ENCODE results near the gene DIS3L2.

The DIS3L2 gene

GRCh38 chr2:231940795-231941194 lies 20.7 kb upstream of the DIS3L2 start:
- no peaks in the 10 kb centered on the region for H3K36me3 ChIP-seq (ENCODE audit: insufficient read depth, low read length)
- H3K27me3 ChIP-seq (ENCODE audit: insufficient read depth, low read length), result no peaks in the 10 kb centered on the region; the same call in 1 of the 2 replicates
- no peaks in the 10 kb centered on the region for H4K20me1 ChIP-seq (ENCODE audit: insufficient read depth, low read length)
- H3K4me3 ChIP-seq (ENCODE audit: low read depth, low read length, poor library complexity, severe bottlenecking), result no peak overlapping the region
- H3K4me2 ChIP-seq (ENCODE audit: low read length), result no peak overlapping the region
- no peaks in the 10 kb centered on the region for H3K4me1 ChIP-seq (ENCODE audit: insufficient read depth, low read length, severe bottlenecking)
- H3F3A ChIP-seq (ENCODE audit: insufficient read depth, low read length), result no peaks in the 10 kb centered on the region
- no peak overlapping the region for H2AFZ ChIP-seq (ENCODE audit: low read length)
- no peaks in the 10 kb centered on the region for H3K79me2 ChIP-seq (ENCODE audit: insufficient read depth, low read length)
- H3K27ac ChIP-seq (ENCODE audit: low read depth, low read length, poor library complexity, severe bottlenecking), result no peak overlapping the region
- TF ChIP-seq EZH2 (IDR thresholded peaks at IDR 0.05; ENCODE audit: borderline replicate concordance, low read length), result no peak
- TF ChIP-seq, protein P1, sequence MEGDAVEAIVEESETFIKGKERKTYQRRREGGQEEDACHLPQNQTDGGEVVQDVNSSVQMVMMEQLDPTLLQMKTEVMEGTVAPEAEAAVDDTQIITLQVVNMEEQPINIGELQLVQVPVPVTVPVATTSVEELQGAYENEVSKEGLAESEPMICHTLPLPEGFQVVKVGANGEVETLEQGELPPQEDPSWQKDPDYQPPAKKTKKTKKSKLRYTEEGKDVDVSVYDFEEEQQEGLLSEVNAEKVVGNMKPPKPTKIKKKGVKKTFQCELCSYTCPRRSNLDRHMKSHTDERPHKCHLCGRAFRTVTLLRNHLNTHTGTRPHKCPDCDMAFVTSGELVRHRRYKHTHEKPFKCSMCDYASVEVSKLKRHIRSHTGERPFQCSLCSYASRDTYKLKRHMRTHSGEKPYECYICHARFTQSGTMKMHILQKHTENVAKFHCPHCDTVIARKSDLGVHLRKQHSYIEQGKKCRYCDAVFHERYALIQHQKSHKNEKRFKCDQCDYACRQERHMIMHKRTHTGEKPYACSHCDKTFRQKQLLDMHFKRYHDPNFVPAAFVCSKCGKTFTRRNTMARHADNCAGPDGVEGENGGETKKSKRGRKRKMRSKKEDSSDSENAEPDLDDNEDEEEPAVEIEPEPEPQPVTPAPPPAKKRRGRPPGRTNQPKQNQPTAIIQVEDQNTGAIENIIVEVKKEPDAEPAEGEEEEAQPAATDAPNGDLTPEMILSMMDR (IDR thresholded peaks at IDR 0.05; ENCODE audit: low read length), result no peak
- no peaks in the 10 kb centered on the region for H3K9me2 ChIP-seq (ENCODE audit: low read depth, low read length)
- H3K9ac ChIP-seq (ENCODE audit: low read length), result no peak overlapping the region
- no peaks in the 10 kb centered on the region for H3K9me3 ChIP-seq (ENCODE audit: low read length)

DNA sequence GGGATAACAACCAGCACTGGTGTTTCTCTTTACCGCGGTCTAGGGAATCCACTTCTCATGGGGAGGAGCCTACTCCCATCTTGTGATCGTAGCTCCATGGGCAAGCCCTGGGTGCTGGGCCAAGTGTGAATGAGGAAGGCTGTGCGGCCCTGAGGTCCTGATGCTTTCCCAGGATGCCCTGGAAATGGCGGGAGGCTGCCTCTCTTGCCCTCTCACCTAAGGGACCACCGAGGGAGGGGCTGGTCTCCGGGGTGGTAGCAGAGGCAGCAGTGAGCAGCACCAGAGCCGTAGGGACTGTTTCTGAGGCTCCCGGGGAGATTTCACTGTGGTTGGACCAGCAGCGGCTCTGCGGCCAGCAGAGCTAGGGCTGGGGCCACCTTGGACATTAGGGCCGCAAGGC lies 19.8 kb upstream of the DIS3L2 start:
- no peaks in the 10 kb centered on the region; the same call in 1 of the 2 replicates for H3K27me3 ChIP-seq (ENCODE audit: insufficient read depth, low read length)
- TF ChIP-seq EZH2 (IDR thresholded peaks at IDR 0.05; ENCODE audit: borderline replicate concordance, low read length), result no peak
- TF ChIP-seq, protein P1 (IDR thresholded peaks at IDR 0.05; ENCODE audit: low read length), result no peak
- H3K9ac ChIP-seq (ENCODE audit: low read length), result no peak overlapping the region
- no peaks in the 10 kb centered on the region for H4K20me1 ChIP-seq (ENCODE audit: insufficient read depth, low read length)
- no peak overlapping the region for H3K4me2 ChIP-seq (ENCODE audit: low read length)
- H3K27ac ChIP-seq (ENCODE audit: low read depth, low read length, poor library complexity, severe bottlenecking), result no peak overlapping the region
- no peaks in the 10 kb centered on the region for H3K36me3 ChIP-seq (ENCODE audit: insufficient read depth, low read length)
- H3K9me2 ChIP-seq (ENCODE audit: low read depth, low read length), result no peaks in the 10 kb centered on the region
- H3F3A ChIP-seq (ENCODE audit: insufficient read depth, low read length), result no peaks in the 10 kb centered on the region
- no peak overlapping the region for H2AFZ ChIP-seq (ENCODE audit: low read length)
- no peaks in the 10 kb centered on the region for H3K79me2 ChIP-seq (ENCODE audit: insufficient read depth, low read length)
- no peak overlapping the region for H3K4me3 ChIP-seq (ENCODE audit: low read depth, low read length, poor library complexity, severe bottlenecking)
- no peaks in the 10 kb centered on the region for H3K4me1 ChIP-seq (ENCODE audit: insufficient read depth, low read length, severe bottlenecking)
- no peaks in the 10 kb centered on the region for H3K9me3 ChIP-seq (ENCODE audit: low read length)

DNA sequence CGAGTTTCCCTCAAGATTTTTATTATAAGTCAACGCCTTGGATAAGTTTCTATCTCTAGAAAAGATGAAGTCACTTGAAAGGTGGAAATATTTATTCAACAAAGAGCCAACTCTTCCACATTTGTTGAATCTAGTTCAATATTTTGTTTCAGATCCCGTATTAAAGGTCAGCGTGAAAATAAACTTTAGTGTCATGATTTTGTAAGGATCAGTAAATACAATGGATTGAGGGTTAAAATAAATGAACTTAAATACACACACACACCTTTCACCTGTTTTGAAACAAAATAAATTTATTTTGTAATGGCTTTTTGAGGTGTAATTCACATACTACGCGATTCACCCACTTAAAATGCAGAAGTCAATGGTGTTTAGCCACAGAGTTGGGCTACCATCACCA lies 19.3 kb upstream of the DIS3L2 start:
- TF ChIP-seq EZH2 (IDR thresholded peaks at IDR 0.05; ENCODE audit: borderline replicate concordance, low read length), result no peak
- TF ChIP-seq, protein P1 (IDR thresholded peaks at IDR 0.05; ENCODE audit: low read length), result no peak
- H3K4me1 ChIP-seq (ENCODE audit: insufficient read depth, low read length, severe bottlenecking), result no peaks in the 10 kb centered on the region
- H3K9ac ChIP-seq (ENCODE audit: low read length), result no peak overlapping the region
- H4K20me1 ChIP-seq (ENCODE audit: insufficient read depth, low read length), result no peaks in the 10 kb centered on the region
- no peaks in the 10 kb centered on the region for H3K9me3 ChIP-seq (ENCODE audit: low read length)
- H3K4me2 ChIP-seq (ENCODE audit: low read length), result no peak overlapping the region
- no peaks in the 10 kb centered on the region; the same call in 1 of the 2 replicates for H3K27me3 ChIP-seq (ENCODE audit: insufficient read depth, low read length)
- H2AFZ ChIP-seq (ENCODE audit: low read length), result no peak overlapping the region
- H3K9me2 ChIP-seq (ENCODE audit: low read depth, low read length), result no peaks in the 10 kb centered on the region
- H3K79me2 ChIP-seq (ENCODE audit: insufficient read depth, low read length), result no peaks in the 10 kb centered on the region
- H3K27ac ChIP-seq (ENCODE audit: low read depth, low read length, poor library complexity, severe bottlenecking), result no peak overlapping the region
- no peaks in the 10 kb centered on the region for H3K36me3 ChIP-seq (ENCODE audit: insufficient read depth, low read length)
- H3K4me3 ChIP-seq (ENCODE audit: low read depth, low read length, poor library complexity, severe bottlenecking), result no peak overlapping the region
- H3F3A ChIP-seq (ENCODE audit: insufficient read depth, low read length), result no peaks in the 10 kb centered on the region

Measured in OCI-LY1 (cell line).